Natural killer cell (primary cell): ENCODE measurements around the gene ZNF165. TPM values are rescaled to one million over a fixed set of nuclear protein-coding genes. Genes with fewer than 3 reads are reported as not detected.
"Not testable (repeated sequence)": the region's sequence is repeated elsewhere in the genome, so short reads cannot be mapped to it uniquely, and the experiment has no call there.

Experiments
- ATAC-seq, 3 donors: fragments of 150-1000 bp in 2 of 3; fragments of 200-7000 bp in 1 of 3; cut with Tn5 transposase; 1 replicate in 1 of 3; 2 replicates in 2 of 3; pipeline ENCODE4 v1.10.0; 2021; ENCODE audit warnings: mild to moderate bottlenecking in 2 of 3, moderate library complexity in 2 of 3
- DNase-seq, 2 donors: peaks; one replicate each; pipeline versions ENCODE4 v3.0.0 to v3.0.0-alpha.2; 2013 to 2021; ENCODE audit warnings: mixed read lengths in 1 of 2
- H3K27ac ChIP-seq: one replicate; pipeline ENCODE4 v1.5.1; 2013; ENCODE audit warnings: mild to moderate bottlenecking, low read length
- H3K27me3 ChIP-seq: one replicate; pipeline ENCODE4 v1.6.1; 2013; ENCODE audit warnings: low read length; ENCODE audit not compliant: control insufficient read depth, insufficient read depth
- H3K36me3 ChIP-seq: one replicate; pipeline ENCODE4 v1.6.1; 2013; ENCODE audit warnings: low read length; ENCODE audit not compliant: control insufficient read depth, insufficient read depth
- H3K4me1 ChIP-seq: one replicate; pipeline ENCODE4 v1.6.1; 2013; ENCODE audit warnings: low read length; ENCODE audit not compliant: control insufficient read depth, insufficient read depth
- H3K4me3 ChIP-seq: one replicate; pipeline ENCODE4 v1.5.1; 2013; ENCODE audit warnings: low read length
- H3K9me3 ChIP-seq: one replicate; pipeline ENCODE4 v1.6.1; 2013; ENCODE audit warnings: low read length; ENCODE audit not compliant: control insufficient read depth, insufficient read depth
- H3K27ac Mint-ChIP-seq, 2 donors: one replicate each; pipeline ENCODE4 v1.8.0; 2022; ENCODE audit warnings: mild to moderate bottlenecking in 2 of 2, mixed read lengths in 2 of 2, moderate library complexity in 1 of 2
- H3K27me3 Mint-ChIP-seq, 2 donors: one replicate each; pipeline ENCODE4 v1.8.0; 2022; ENCODE audit warnings: low read depth in 2 of 2, mixed read lengths in 2 of 2
- H3K36me3 Mint-ChIP-seq: one replicate; pipeline ENCODE4 v1.8.0; 2022; ENCODE audit warnings: mixed read lengths
- H3K4me1 Mint-ChIP-seq, 2 donors: one replicate each; pipeline ENCODE4 v1.8.0; 2022; ENCODE audit warnings: mixed read lengths in 2 of 2
- H3K4me3 Mint-ChIP-seq: one replicate; pipeline ENCODE4 v1.8.0; 2022; ENCODE audit warnings: mild to moderate bottlenecking, moderate library complexity, mixed read lengths
- H3K9me3 Mint-ChIP-seq, 2 donors: one replicate each; pipeline ENCODE4 v1.8.0; 2022; ENCODE audit warnings: mixed read lengths in 2 of 2
- CTCF ChIP-seq: fragments of 200-600 bp; IDR thresholded peaks from one replicate; pipeline ENCODE4 v1.8.0; 2022; ENCODE audit warnings: antibody characterized with exemption
- WGBS: methylation state at CpG from one replicate; pipeline ENCODE4 v1.1.7; 2013; ENCODE audit warnings: missing lambda C conversion rate; ENCODE audit not compliant: insufficient coverage; 5-methylcytosine and 5-hydroxymethylcytosine counted together
- intact Hi-C: fragments of 100-400 bp; cut with micrococcal nuclease; formaldehyde crosslinking; loops from one replicate; pipeline ENCODE4 v1.14.2; 2022
- total RNA-seq, 4 donors: library from RNA; stranded (reverse); fragments of 120-200 nt in 1 of 4; gene quantifications; one replicate each; pipeline versions ENCODE4 v1.2.3 to v1.2.4, GENCODE V29; 2013 to 2022

ZNF165 gene
- total RNA-seq = 1 to 10 TPM in 1 of 3 donors, under 1 TPM in 2; 0.61 to 2.2 (median 0.85) TPM
- 2.5 TPM for total RNA-seq (2013)

DNA sequence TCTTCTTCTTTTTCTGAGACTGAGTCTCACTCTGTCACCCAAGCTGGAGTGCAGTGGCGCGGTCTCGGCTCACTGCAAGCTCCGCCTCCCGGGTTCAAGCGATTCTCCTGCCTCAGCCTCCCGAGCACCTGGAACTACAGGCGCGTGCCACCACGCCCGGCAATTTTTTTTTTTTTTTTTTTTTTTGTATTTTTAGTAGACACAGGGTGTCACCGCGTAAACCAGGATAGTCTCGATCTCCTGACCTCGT is at the start of gene ZNF165:
TSS of gene ZNF165 (plus strand) at position 188 of the 250 bp plus-strand sequence. CDS start 4,913 bp downstream, outside the sequence.
- intact Hi-C loops = loop anchor here (1.0 to 5.0 kb wide), 3 partner anchors 57 to 277 kb away; partner anchors contain the start of gene ZSCAN31
- peaks cover 17 to 26% of the 10 kb centered on the region in 2 donors for H3K4me1 Mint-ChIP-seq
- H3K9me3 ChIP-seq, DNase-seq, H3K36me3 ChIP-seq, H3K36me3 Mint-ChIP-seq, H3K4me1 ChIP-seq, H3K27me3 ChIP-seq, H3K9me3 Mint-ChIP-seq, H3K27me3 Mint-ChIP-seq: not testable (repeated sequence)
- peak within 1 kb of the TSS; percentile 85 to 90 for H3K27ac Mint-ChIP-seq
- Histone ChIP-seq H3K27ac (peak within 1 kb of the TSS; percentile 92), H3K4me3 (peak within 1 kb of the TSS; percentile 83)
- WGBS = 0% methylated on average over 13 of the region's 15 CpGs
- ATAC-seq = peak in 1 of 3 donors; percentile 13
- peak within 1 kb of the TSS; percentile 90 for H3K4me3 Mint-ChIP-seq

- Histone ChIP-seq H3K36me3 (no peaks in the 10 kb centered on the region), H3K4me1 (no peaks in the 10 kb centered on the region), H3K27me3 (peaks cover 7% of the 10 kb centered on the region), H3K4me3 (no peak overlapping the region), H3K9me3 (no peaks in the 10 kb centered on the region), H3K27ac (no peak overlapping the region)
- H3K27me3 Mint-ChIP-seq = peaks cover 8 to 24% of the 10 kb centered on the region in 2 donors
- H3K27ac Mint-ChIP-seq = no peak overlapping the region
- no peaks in the 10 kb centered on the region for H3K9me3 Mint-ChIP-seq
- intact Hi-C loops = no loop called here
- H3K36me3 Mint-ChIP-seq = no peaks in the 10 kb centered on the region
- DNase-seq (no peak), ATAC-seq (no peak)
- no peak for TF ChIP-seq CTCF
- no peaks in the 10 kb centered on the region for H3K4me1 Mint-ChIP-seq
- no peak overlapping the region for H3K4me3 Mint-ChIP-seq
- 84% methylated on average over 4 of the region's 4 CpGs for WGBS
Measured at GRCh38 chr6:28053584-28053983, 26.8 kb upstream of the ZNF165 start.

DNA sequence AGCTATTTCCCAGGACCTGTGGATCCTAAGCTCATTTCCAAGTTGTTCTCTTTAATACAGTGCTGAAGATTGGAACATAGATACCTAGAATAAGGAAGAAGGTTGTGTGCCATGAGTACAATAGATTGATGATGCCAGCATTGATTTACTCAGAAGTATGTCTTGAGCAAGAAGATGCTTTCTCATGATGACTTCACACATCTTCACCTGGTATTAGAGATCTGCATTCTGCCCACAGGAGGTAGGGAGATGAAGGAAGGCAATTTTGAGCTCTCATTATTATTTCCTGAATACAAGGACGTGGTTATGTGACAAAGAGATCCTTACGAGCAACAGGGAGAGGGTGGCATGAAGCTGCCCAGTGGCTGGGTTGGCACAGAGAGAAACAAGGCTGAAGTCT is 20.0 kb upstream of the ZNF165 start:
- Mint-ChIP-seq H3K27ac (no peak overlapping the region), H3K27me3 (peaks cover 7 to 23% of the 10 kb centered on the region in 2 donors), H3K9me3 (no peaks in the 10 kb centered on the region), H3K4me3 (no peak overlapping the region), H3K36me3 (no peaks in the 10 kb centered on the region), H3K4me1 (no peaks in the 10 kb centered on the region)
- WGBS = 24% methylated on average over 2 of the region's 2 CpGs
- H3K4me1 ChIP-seq = no peaks in the 10 kb centered on the region
- H3K27me3 ChIP-seq = peaks cover 9% of the 10 kb centered on the region
- ATAC-seq (no peak), DNase-seq (no peak)
- H3K27ac ChIP-seq = no peak overlapping the region
- no peaks in the 10 kb centered on the region for H3K36me3 ChIP-seq
- intact Hi-C loops = no loop called here
- H3K9me3 ChIP-seq = no peaks in the 10 kb centered on the region
- no peak overlapping the region for H3K4me3 ChIP-seq
- no peak for TF ChIP-seq CTCF

- H3K27ac ChIP-seq = no peak overlapping the region
- Mint-ChIP-seq H3K36me3 (no peaks in the 10 kb centered on the region), H3K4me1 (no peaks in the 10 kb centered on the region), H3K27me3 (peaks cover 20 to 44% of the 10 kb centered on the region in 2 donors), H3K4me3 (no peak overlapping the region), H3K9me3 (no peaks in the 10 kb centered on the region), H3K27ac (no peak overlapping the region)
- DNase-seq = no peak
- H3K4me3 ChIP-seq = no peak overlapping the region
- TF ChIP-seq CTCF = no peak
- intact Hi-C loops = no loop called here
- H3K36me3 ChIP-seq = no peaks in the 10 kb centered on the region
- ATAC-seq = no peak
- no peaks in the 10 kb centered on the region for H3K9me3 ChIP-seq
- peaks cover 9% of the 10 kb centered on the region for H3K27me3 ChIP-seq
- no peaks in the 10 kb centered on the region for H3K4me1 ChIP-seq
- 84% methylated on average over 2 of the region's 3 CpGs for WGBS
Measured at GRCh38 chr6:28064272-28064671, 16.1 kb upstream of the ZNF165 start.
